K562 treated with DMSO at 1 percent for 48 hours (cell line): ENCODE data around the gene ING1. TPM values are rescaled to one million over a fixed set of nuclear protein-coding genes. Genes with fewer than 3 reads are reported as not detected.

Experiments used
- total RNA-seq: library from RNA; unstranded; fragments of 300-600 nt; gene quantifications from 2 replicates; pipeline ENCODE4 v1.2.3, GENCODE V29; 2022; ENCODE audit warnings: low replicate concordance; ENCODE audit errors: extremely low read depth

Gene ING1, protein sequence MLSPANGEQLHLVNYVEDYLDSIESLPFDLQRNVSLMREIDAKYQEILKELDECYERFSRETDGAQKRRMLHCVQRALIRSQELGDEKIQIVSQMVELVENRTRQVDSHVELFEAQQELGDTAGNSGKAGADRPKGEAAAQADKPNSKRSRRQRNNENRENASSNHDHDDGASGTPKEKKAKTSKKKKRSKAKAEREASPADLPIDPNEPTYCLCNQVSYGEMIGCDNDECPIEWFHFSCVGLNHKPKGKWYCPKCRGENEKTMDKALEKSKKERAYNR
- total RNA-seq, result not detected in 2 replicates

DNA sequence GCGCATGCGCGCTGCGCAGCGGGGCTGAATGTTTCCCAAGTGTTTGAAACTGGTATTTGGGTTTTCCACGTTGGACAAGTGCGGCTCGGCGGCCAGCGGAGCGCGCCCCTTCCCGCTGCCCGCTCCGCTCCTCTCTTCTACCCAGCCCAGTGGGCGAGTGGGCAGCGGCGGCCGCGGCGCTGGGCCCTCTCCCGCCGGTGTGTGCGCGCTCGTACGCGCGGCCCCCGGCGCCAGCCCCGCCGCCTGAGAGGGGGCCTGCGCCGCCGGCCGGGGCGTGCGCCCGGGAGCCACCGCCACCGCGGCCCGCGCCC is at the start of gene ING1:
Gene ING1 (plus strand): TSS at position 59 of the 311 bp plus-strand sequence. CDS start 450 bp downstream, outside the sequence.

DNA sequence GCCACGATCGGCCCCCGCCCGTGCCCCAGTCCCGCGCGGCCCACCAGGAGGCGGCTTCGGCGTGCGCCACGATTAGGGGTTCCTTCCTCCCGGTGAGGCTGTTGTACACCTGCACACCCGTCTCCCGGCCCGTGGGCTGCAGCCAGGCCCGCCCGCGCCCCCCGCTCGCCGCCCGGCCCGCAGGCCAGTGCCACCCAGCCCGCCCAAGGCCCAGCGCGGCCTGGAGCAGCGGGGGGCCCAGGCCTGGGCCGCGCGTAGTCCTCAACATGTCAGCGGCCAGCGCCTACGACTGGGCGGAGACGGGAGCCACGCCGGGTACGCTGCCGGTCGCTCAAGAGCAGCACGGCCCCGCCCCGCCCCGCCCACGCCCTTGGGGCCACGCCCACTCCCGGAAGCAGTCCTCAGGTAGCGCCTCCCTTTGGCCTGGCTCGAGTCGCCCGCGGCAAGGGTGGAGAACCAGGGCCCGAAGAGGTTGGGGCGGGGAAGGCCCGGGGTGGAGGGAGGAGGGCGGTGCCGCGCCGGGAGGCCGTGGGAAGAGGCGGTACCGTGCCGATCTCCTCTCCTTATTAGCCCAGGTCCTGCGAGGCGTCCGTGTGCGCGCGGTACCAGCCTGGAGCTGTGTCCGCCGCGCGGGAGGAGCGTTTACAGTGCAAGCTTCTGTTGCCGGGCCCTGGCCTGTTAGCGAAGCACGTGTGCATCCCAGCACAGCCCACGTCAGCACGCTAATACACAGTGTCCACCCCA is 7.5 kb upstream of the ING1 start, which contains the start of gene CARS2:
Gene CARS2 (minus strand): TSS at position 291 of the 744 bp plus-strand sequence. CDS start 23 bp downstream, at position 268.

Other genes starting within 250 kb of the ING1 start
- not detected in 2 replicates for gene RAB20, start 152.0 kb upstream of the ING1 start, total RNA-seq
- not detected in 2 replicates for gene NAXD, start 98.2 kb upstream of the ING1 start, total RNA-seq
- not detected in 2 replicates for gene CARS2, start 7.6 kb upstream of the ING1 start, total RNA-seq
- gene ANKRD10, start 201.4 kb downstream of the ING1 start, total RNA-seq, result not detected in 2 replicates